Neural cell (in vitro differentiated cells): Measurements from ENCODE around the gene NUP62.

Experiments used
- EZH2 ChIP-seq: fragments of 200-600, 300-800 bp; shearing (Covaris generic), sonication (generic); IDR thresholded peaks from 2 replicates; pipeline ENCODE4 v1.6.1; 2014; ENCODE audit warnings: antibody characterized with exemption, low read length, borderline replicate concordance, mild to moderate bottlenecking; ENCODE audit not compliant: insufficient read depth, poor library complexity, severe bottlenecking
- MXI1 ChIP-seq: fragments of 450-650 bp; conservative IDR thresholded peaks from 2 replicates; pipeline ENCODE4 v1.6.1; 2014; ENCODE audit warnings: antibody characterized with exemption, mild to moderate bottlenecking; ENCODE audit not compliant: poor library complexity, severe bottlenecking
- TF ChIP-seq, protein P1 (sequence below): fragments of 450-650 bp; IDR thresholded peaks from 2 replicates; pipeline ENCODE4 v1.5.1; 2014; ENCODE audit warnings: antibody characterized with exemption, mild to moderate bottlenecking, moderate library complexity; ENCODE audit not compliant: poor library complexity, severe bottlenecking
- TF ChIP-seq, protein P2 (sequence below): IDR thresholded peaks from 2 replicates; pipeline ENCODE4 v1.6.1; 2012; ENCODE audit warnings: borderline replicate concordance

DNA sequence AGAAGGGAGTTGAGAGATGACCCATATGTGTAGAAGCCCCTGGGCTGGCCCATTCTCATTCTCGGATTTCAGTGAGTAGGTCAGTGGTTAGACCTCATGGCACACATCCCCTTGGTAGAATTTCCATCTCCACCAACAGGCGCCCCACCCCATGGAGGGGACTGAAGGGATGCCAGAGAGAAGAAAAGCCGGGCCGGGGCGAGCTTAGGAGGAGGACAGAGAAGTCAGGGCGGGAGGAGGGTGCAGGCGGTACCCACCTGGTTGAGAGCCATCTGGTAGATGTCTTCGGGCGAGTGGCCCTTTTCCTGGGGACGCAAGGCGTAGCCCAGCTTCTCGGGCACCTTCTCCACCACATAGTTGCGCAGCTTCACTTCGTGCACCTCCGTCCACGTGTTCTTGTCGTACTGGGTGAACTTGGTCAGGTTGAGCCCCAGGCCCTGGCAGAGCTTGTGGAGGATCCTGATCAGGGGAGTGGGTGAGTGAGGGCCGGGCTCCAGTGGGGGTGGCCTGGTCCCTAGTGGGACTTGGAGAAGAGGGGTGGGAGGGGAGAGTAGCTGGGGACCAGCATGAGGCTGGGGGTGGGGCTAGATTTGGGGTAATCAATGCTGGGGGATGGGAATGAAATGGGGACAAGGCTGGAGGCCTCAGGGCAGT is 35.2 kb downstream of the NUP62 start:
- TF ChIP-seq, protein P1, sequence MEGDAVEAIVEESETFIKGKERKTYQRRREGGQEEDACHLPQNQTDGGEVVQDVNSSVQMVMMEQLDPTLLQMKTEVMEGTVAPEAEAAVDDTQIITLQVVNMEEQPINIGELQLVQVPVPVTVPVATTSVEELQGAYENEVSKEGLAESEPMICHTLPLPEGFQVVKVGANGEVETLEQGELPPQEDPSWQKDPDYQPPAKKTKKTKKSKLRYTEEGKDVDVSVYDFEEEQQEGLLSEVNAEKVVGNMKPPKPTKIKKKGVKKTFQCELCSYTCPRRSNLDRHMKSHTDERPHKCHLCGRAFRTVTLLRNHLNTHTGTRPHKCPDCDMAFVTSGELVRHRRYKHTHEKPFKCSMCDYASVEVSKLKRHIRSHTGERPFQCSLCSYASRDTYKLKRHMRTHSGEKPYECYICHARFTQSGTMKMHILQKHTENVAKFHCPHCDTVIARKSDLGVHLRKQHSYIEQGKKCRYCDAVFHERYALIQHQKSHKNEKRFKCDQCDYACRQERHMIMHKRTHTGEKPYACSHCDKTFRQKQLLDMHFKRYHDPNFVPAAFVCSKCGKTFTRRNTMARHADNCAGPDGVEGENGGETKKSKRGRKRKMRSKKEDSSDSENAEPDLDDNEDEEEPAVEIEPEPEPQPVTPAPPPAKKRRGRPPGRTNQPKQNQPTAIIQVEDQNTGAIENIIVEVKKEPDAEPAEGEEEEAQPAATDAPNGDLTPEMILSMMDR, result no peak
- TF ChIP-seq MXI1 (no peak), EZH2 (no peak)
- TF ChIP-seq, protein P2, sequence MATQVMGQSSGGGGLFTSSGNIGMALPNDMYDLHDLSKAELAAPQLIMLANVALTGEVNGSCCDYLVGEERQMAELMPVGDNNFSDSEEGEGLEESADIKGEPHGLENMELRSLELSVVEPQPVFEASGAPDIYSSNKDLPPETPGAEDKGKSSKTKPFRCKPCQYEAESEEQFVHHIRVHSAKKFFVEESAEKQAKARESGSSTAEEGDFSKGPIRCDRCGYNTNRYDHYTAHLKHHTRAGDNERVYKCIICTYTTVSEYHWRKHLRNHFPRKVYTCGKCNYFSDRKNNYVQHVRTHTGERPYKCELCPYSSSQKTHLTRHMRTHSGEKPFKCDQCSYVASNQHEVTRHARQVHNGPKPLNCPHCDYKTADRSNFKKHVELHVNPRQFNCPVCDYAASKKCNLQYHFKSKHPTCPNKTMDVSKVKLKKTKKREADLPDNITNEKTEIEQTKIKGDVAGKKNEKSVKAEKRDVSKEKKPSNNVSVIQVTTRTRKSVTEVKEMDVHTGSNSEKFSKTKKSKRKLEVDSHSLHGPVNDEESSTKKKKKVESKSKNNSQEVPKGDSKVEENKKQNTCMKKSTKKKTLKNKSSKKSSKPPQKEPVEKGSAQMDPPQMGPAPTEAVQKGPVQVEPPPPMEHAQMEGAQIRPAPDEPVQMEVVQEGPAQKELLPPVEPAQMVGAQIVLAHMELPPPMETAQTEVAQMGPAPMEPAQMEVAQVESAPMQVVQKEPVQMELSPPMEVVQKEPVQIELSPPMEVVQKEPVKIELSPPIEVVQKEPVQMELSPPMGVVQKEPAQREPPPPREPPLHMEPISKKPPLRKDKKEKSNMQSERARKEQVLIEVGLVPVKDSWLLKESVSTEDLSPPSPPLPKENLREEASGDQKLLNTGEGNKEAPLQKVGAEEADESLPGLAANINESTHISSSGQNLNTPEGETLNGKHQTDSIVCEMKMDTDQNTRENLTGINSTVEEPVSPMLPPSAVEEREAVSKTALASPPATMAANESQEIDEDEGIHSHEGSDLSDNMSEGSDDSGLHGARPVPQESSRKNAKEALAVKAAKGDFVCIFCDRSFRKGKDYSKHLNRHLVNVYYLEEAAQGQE, result no peak
